Spleen (tissue), 11 donors: ENCODE data around the gene ABHD2. TPM values are rescaled to one million over a fixed set of nuclear protein-coding genes. Genes with fewer than 3 reads are reported as not detected.

Experiments
- DNase-seq: peaks from one replicate; pipeline ENCODE4 v3.0.0-alpha.2; 2020
- H3K27ac ChIP-seq, 8 donors: fragments of 200-600 bp; sonication (generic) in 7 of 8; 1 replicate in 4 of 8; 2 replicates in 4 of 8; pipeline versions ENCODE4 v1.5.0 to v1.8.0; 2016 to 2021; ENCODE audit warnings: inconsistent platforms in 4 of 8, mild to moderate bottlenecking in 4 of 8, moderate library complexity in 1 of 8
- H3K27me3 ChIP-seq, 7 donors: fragments of 200-600 bp; sonication (generic) in 6 of 7; replicated peaks in 1 of 7; 1 replicate in 4 of 7; 2 replicates in 3 of 7; pipeline versions ENCODE4 v1.5.0 to v1.8.0; 2016 to 2021; ENCODE audit warnings: inconsistent platforms in 3 of 7, mild to moderate bottlenecking in 1 of 7
- H3K36me3 ChIP-seq, 6 donors: fragments of 200-600 bp; sonication (generic) in 5 of 6; 1 replicate in 4 of 6; 2 replicates in 2 of 6; pipeline versions ENCODE4 v1.5.0 to v1.8.0; 2016 to 2021; ENCODE audit warnings: inconsistent platforms in 2 of 6
- H3K4me1 ChIP-seq, 6 donors: fragments of 200-600 bp; sonication (generic) in 5 of 6; 1 replicate in 3 of 6; 2 replicates in 3 of 6; pipeline versions ENCODE4 v1.5.0 to v1.8.0; 2016 to 2021; ENCODE audit warnings: inconsistent platforms in 3 of 6
- H3K4me3 ChIP-seq, 8 donors: fragments of 200-600 bp; sonication (generic) in 7 of 8; 1 replicate in 4 of 8; 2 replicates in 4 of 8; pipeline versions ENCODE4 v1.5.0 to v1.8.0; 2016 to 2021; ENCODE audit warnings: inconsistent platforms in 4 of 8, mild to moderate bottlenecking in 4 of 8, moderate library complexity in 2 of 8
- H3K9me3 ChIP-seq, 8 donors: fragments of 200-600 bp; sonication (generic) in 7 of 8; 1 replicate in 4 of 8; 2 replicates in 4 of 8; pipeline versions ENCODE4 v1.5.0 to v1.8.0; 2016 to 2021; ENCODE audit warnings: inconsistent platforms in 4 of 8
- CTCF ChIP-seq, 11 experiments: fragments of 200-600 bp in 7 of 11; fragments of 450-650 bp in 4 of 11; sonication (generic) in 4 of 11; IDR thresholded peaks in 8 of 11; conservative IDR thresholded peaks in 3 of 11; 1 replicate in 7 of 11; 2 replicates in 4 of 11; pipeline versions ENCODE4 v1.4.0 to v1.8.0; 2016 to 2021; ENCODE audit warnings: antibody characterized with exemption in 11 of 11, inconsistent platforms in 4 of 11, mild to moderate bottlenecking in 1 of 11
- POLR2A ChIP-seq, 3 donors: fragments of 450-650 bp; IDR thresholded peaks; one replicate each; pipeline ENCODE4 v1.5.1; 2017; ENCODE audit warnings: antibody characterized with exemption in 3 of 3, mild to moderate bottlenecking in 1 of 3
- POLR2AphosphoS5 ChIP-seq, 3 donors: sonication (generic); formaldehyde crosslinking; IDR thresholded peaks; one replicate each; pipeline ENCODE4 v1.5.1; 2017; ENCODE audit warnings: antibody characterized with exemption in 3 of 3
- WGBS, 5 donors: extraction: QIAGEN DNeasy Blood & Tissue Kit in 3 of 5; methylation state at CpG; one replicate each; pipeline versions ENCODE4 v1.1.5 to v1.1.7; 2013 to 2018; 5-methylcytosine and 5-hydroxymethylcytosine counted together
- intact Hi-C: fragments of 100-400 bp; cut with DNase I; formaldehyde crosslinking; loops from one replicate; pipeline ENCODE4 v1.15.0; 2023; ENCODE audit warnings: low total_unique reads
- polyA plus RNA-seq, 3 donors: library from polyadenylated mRNA; stranded (reverse); fragments of 200-250 nt; gene quantifications; one replicate each; pipeline ENCODE4 v1.2.1, GENCODE V29; 2013
- total RNA-seq, 7 donors: library from RNA; depleted of rRNA in 3 of 7; stranded (reverse); fragments of >200 nt in 3 of 7; fragmentation: NEBNext Ultra II Directional in 4 of 7; extraction: Animal tissue kit (Norgen Biotek cat#: 25700) in 4 of 7; gene quantifications; one replicate each; pipeline versions ENCODE4 v1.1.0 to v1.2.1, GENCODE V29; 2016 to 2021
- donor health status: healthy with polysubstance abuse.
- donor health status: DM: no; HTN: no; CAD: no; lungs with moderate emphysema.
- donor health status: DM: no; HTN: no; CAD: no.
- donor health status: Bipolar disorder and iron deficiency.
- donor health status: healthy.
- donor health status: DM: no; HTN: no; CAD: no.
- donor health status: DM: yes; HTN: yes; CAD: no.

The ABHD2 gene
- total and polyA plus RNA-seq, 10 donors, result 2.1 to 158 (median 106) TPM

DNA sequence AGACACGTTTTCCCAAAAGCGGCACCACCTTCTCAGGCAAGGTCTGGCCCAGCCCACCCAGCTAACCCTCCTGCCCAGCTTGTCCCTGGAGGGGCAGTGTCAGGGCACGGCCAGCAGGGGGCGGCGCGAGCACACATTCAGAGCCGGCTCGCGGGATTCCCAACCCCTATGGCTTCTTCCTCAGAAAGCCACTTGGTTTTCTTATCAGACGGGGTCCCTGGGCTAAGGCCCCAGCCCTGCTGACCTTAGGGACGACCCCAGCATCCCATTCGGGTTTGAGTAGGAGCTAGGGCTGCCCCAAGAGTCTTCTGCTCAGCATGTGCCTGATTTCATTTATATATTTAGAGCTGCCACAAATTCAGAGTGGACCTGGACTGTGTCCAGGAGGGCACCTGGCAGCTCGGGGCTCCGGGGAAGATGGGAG lies 118.7 kb downstream of the ABHD2 start:
- Histone ChIP-seq H3K9me3 (no peaks in the 10 kb centered on the region), H3K4me3 (peak overlapping the region in 1 of 8 donors; percentile 39), H3K27ac (no peak overlapping the region), H3K4me1 (peaks cover 0 to 15% (median 7%) of the 10 kb centered on the region in 6 donors), H3K36me3 (peaks cover 0 to 8% (median 0%) of the 10 kb centered on the region in 6 donors), H3K27me3 (no peaks in the 10 kb centered on the region)
- TF ChIP-seq POLR2A (IDR thresholded peaks at IDR 0.05) (no peak), CTCF (IDR thresholded peaks at IDR 0.05 in 8 of 11, conservative IDR thresholded peaks at IDR 0.05 in 3 of 11) (peak; percentile 77 to 97 (median 93)), POLR2AphosphoS5 (IDR thresholded peaks at IDR 0.05) (peak; percentile 47 to 76 (median 58))
- intact Hi-C loops, result no loop called here
- peak; percentile 92 for DNase-seq
- WGBS, 5 donors, result 1 to 3% (median 2%) methylated on average over 13 to 14 of the region's 14 CpGs

DNA sequence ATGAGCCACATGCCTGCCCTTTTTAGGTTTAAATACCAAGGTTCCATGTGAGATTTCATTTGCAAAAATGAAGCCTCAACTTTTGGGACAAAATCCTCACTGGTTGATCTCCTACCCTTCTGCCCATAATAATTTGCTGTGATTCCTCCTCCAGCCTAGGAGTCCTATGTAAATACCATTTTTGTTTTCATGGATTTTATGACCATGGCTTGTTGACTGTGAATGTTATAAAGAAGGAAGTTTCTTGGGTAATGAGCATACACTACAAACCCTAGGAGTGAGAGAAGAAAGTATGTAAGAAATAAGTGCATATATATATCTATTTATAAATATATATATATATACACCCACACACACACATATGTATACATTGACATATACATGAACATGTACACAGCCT lies 120.0 kb downstream of the ABHD2 start:
- Histone ChIP-seq H3K9me3 (no peaks in the 10 kb centered on the region), H3K4me3 (no peak overlapping the region), H3K4me1 (peaks cover 0 to 15% (median 7%) of the 10 kb centered on the region in 6 donors), H3K27me3 (no peaks in the 10 kb centered on the region), H3K27ac (no peak overlapping the region), H3K36me3 (no peaks in the 10 kb centered on the region)
- TF ChIP-seq POLR2AphosphoS5 (IDR thresholded peaks at IDR 0.05) (no peak), CTCF (IDR thresholded peaks at IDR 0.05 in 8 of 11, conservative IDR thresholded peaks at IDR 0.05 in 3 of 11) (no peak), POLR2A (IDR thresholded peaks at IDR 0.05) (no peak)
- intact Hi-C loops, result no loop called here
- no peak for DNase-seq

GRCh38 chr15:89209057-89209456 lies 120.8 kb downstream of the ABHD2 start:
- peaks cover 0 to 15% (median 7%) of the 10 kb centered on the region in 6 donors for H3K4me1 ChIP-seq
- 91 to 100% (median 95%) methylated on average over 1 of the region's 1 CpG for WGBS, 5 donors
- no peaks in the 10 kb centered on the region for H3K27me3 ChIP-seq
- no peak overlapping the region for H3K27ac ChIP-seq
- no peaks in the 10 kb centered on the region for H3K36me3 ChIP-seq
- intact Hi-C loops, result no loop called here
- DNase-seq, result no peak
- H3K4me3 ChIP-seq, result no peak overlapping the region
- H3K9me3 ChIP-seq, result no peaks in the 10 kb centered on the region
- no peak for TF ChIP-seq CTCF (IDR thresholded peaks at IDR 0.05 in 8 of 11, conservative IDR thresholded peaks at IDR 0.05 in 3 of 11)

DNA sequence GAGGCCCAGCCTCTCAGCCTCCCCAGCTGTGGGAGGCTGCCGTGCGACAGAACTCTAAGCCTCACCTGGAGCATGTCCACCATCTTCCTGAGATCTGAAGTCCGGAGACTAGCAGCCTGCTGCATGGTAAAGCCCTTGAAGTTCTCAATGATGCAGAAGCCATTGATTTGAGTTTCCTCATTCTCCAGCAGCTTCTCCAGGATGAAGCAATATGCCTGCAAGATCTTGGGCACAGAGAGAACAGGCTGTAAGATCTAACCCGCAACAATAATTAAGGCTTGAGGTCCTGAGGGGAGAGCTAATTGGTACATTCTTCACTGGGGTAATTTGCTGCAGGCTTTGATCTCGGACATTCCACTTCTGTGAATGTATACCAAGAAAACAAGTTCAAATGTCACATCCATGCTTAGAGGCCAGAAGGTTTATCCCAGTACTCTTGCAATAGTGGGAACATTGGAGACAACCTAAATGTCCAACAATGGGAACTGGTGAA lies 123.5 kb downstream of the ABHD2 start:
- no peak for TF ChIP-seq POLR2AphosphoS5 (IDR thresholded peaks at IDR 0.05)
- no peak for TF ChIP-seq POLR2A (IDR thresholded peaks at IDR 0.05)
- no peak for TF ChIP-seq CTCF (IDR thresholded peaks at IDR 0.05 in 8 of 11, conservative IDR thresholded peaks at IDR 0.05 in 3 of 11)

More for the DNA sequence above, 123.5 kb downstream of the ABHD2 start:
- Histone ChIP-seq H3K4me3 (no peak overlapping the region), H3K27me3 (no peaks in the 10 kb centered on the region), H3K27ac (no peak overlapping the region), H3K4me1 (peaks cover 0 to 7% (median 5%) of the 10 kb centered on the region in 6 donors), H3K36me3 (no peaks in the 10 kb centered on the region), H3K9me3 (no peaks in the 10 kb centered on the region)
- 83 to 90% (median 85%) methylated on average over 5 of the region's 5 CpGs for WGBS, 5 donors
- intact Hi-C loops, result no loop called here
- DNase-seq, result no peak
